SK-N-MC (cell line): ENCODE results near the gene CDH4.

ENCODE experiments used
- EZH2 ChIP-seq: fragments of 200-600 bp; sonication (generic); IDR thresholded peaks from one replicate; pipeline ENCODE4 v1.6.1; 2017; ENCODE audit warnings: antibody characterized with exemption
- FOXP2 ChIP-seq: optimal IDR thresholded peaks from 2 replicates; pipeline ENCODE3; 2011; ENCODE audit warnings: mild to moderate bottlenecking, moderate library complexity; ENCODE audit not compliant: insufficient read depth; ENCODE audit errors: extremely low read length, control extremely low read depth
- POLR2AphosphoS5 ChIP-seq: IDR thresholded peaks from 2 replicates; pipeline ENCODE4 v1.6.1; 2012; ENCODE audit warnings: mild to moderate bottlenecking, low read depth, low read length, borderline replicate concordance

DNA sequence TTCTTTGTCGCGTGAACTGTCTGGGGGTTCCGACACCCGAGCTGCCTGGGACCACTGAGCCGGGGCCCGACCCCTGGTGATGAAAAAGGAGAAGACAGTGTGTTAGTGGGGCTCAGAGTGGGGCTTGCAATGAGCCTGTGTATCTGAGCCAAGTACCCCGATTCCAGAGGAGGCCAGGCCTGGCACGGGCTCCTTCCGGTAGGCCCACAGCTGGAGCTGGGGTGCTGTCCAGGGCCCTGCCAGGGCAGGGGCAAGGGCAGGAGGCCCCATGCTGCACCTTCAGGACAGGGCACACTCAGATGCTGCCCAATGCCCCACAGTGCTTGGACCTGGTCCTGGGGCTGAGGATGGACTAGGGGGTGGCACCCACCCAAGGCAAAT is 724.2 kb downstream of the CDH4 start:
- TF ChIP-seq POLR2AphosphoS5 (no peak), EZH2 (no peak), FOXP2 (no peak)
